ENCODE results near the gene EMX1. TPM values are rescaled to one million over a fixed set of nuclear protein-coding genes. Genes with fewer than 3 reads are reported as not detected.

EMX1 gene
- total RNA-seq, 2 experiments from 2014 or later, result not detected

DNA sequence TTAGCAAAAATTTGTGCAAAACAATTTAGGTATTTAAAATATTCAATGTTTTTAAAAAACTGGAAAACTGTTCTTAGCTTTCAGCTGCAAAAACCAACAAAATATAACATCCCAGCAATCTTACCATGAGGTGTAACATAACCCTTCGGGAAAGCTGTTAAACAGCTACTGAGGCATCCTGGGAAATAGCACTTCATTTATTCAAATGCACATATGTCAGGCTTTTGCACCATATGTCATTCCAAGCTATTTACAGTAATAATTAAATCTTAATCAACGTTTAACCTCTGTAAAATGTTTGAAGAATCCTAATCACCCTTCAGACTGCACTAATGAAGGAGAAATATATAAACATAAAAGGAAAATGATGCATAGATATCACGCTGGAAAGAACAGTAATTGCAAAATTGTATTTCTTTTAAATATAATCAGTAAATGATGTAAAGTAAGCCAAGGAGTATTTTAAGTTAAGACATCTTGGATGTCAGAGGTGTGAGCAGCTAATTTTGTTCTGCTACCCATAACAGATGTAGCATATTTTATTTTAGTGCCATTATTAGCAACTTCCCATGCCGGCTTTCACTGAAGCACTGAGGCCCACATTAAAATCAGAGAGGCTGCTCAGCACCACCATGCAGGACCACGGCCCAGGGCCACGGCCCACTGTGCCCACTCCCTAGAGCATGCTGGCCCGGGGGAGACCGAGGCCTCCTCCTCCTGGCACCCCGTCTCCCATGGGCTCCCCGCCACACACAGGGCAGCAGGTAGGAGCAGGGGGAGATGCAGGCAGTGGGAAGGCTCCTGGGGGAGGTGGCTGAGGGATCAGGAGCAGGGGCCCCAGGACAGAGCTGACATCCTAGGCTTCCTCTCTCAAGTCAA is 30.9 kb downstream of the EMX1 start:
- Mint-ChIP-seq H3K27ac (no peak overlapping the region), H3K4me1 (peaks cover 9% of the 10 kb centered on the region), H3K9me3 (no peaks in the 10 kb centered on the region), H3K27me3 (no peaks in the 10 kb centered on the region), H3K36me3 (no peaks in the 10 kb centered on the region), H3K4me3 (no peak overlapping the region)
- POLR2A ChIA-PET, result no interaction called here
- DNase-seq, result no peak
- no peak for ATAC-seq (ENCODE audit: low read depth)

DNA sequence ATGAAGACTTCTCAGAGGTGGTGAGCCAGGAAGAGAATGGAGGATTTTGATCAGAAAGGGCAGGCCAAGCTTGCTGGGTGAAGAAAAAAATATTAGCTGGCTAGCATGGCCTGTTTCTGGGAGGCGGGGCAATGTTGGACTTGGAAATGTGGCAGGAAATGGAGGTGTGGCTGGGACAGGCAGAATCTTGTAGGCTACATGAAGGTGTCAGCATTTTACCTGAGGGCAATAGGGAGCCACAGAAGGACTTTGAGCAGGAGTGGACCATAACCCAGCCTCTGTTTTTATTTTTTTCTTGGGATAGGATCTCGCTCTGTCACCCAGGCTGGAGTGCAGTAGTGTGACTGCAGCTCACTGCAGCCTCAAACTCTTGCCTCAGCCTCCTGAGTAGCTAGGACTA is 31.7 kb downstream of the EMX1 start:
- no peaks in the 10 kb centered on the region for H3K9me3 Mint-ChIP-seq
- H3K27me3 Mint-ChIP-seq, result no peaks in the 10 kb centered on the region
- H3K36me3 Mint-ChIP-seq, result no peaks in the 10 kb centered on the region
- H3K4me1 Mint-ChIP-seq, result peaks cover 18% of the 10 kb centered on the region
- peak overlapping the region; percentile 12 for H3K27ac Mint-ChIP-seq
- H3K4me3 Mint-ChIP-seq, result no peak overlapping the region
- no peak for ATAC-seq (ENCODE audit: low read depth)
- POLR2A ChIA-PET, result no interaction called here
- DNase-seq, result no peak

DNA sequence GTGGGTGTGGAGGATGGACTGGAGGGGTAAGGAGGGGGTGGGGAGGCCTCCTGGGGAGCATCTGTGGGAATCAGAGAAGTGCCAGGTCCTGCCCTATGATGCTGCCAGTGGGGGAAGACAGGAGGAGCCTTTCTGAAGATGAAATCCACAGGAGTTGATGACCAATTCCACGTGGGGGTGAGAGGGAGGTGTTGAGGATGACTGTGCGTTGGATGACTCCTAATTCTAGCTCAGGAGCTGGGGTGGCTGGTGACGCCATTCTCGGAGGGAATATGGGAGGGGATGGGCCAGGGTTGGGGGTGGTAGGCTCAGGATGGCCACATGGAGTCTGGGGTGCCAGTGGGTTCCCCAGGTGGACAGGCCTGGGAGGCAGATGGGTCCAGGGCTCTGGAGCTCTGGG is 32.3 kb downstream of the EMX1 start:
- POLR2A ChIA-PET, result no interaction called here
- H3K27ac Mint-ChIP-seq, result peak overlapping the region; percentile 47
- DNase-seq (no peak), ATAC-seq (ENCODE audit: low read depth) (no peak)
- no peak overlapping the region for H3K4me3 Mint-ChIP-seq
- no peaks in the 10 kb centered on the region for H3K27me3 Mint-ChIP-seq
- no peaks in the 10 kb centered on the region for H3K9me3 Mint-ChIP-seq
- no peaks in the 10 kb centered on the region for H3K36me3 Mint-ChIP-seq
- H3K4me1 Mint-ChIP-seq, result peaks cover 23% of the 10 kb centered on the region

DNA sequence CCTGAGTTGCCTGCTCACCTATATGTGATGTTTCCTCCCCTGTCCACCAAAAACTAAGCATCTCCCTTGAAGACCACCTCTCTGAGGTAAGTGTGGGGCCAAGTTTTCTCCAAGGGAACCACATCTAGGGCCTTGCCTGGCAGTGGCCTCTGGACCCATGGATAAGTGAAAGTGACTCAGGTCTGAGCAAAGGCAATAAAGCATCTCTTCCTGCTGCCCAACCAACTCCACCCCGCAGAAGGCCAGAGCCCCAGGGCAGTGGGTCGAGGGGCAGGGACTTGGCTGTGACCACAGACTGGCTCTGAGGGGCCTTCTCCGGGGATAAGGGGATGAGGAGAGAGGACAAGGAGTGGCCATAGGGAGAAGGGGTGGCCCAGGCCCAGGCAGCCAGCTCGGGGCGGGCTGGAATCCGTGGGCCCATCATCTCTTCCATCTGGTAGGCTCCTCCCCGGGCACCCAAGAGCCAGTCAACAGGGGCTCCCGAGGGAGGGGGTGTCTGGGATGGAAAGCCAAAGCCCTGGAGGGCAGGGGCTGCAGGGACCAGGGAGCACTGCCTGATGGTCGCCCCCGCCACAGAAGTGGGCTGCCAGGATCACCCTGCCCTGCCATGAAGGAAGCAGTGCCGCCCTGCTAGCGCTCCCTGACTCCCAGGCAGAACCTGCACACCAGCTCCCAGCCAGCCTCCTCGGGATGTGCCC is 33.4 kb downstream of the EMX1 start:
- DNase-seq (no peak), ATAC-seq (ENCODE audit: low read depth) (no peak)
- Mint-ChIP-seq H3K27me3 (no peaks in the 10 kb centered on the region), H3K4me1 (peaks cover 28% of the 10 kb centered on the region), H3K9me3 (no peaks in the 10 kb centered on the region), H3K36me3 (no peaks in the 10 kb centered on the region), H3K4me3 (no peak overlapping the region), H3K27ac (no peak overlapping the region)
- POLR2A ChIA-PET, result no interaction called here

DNA sequence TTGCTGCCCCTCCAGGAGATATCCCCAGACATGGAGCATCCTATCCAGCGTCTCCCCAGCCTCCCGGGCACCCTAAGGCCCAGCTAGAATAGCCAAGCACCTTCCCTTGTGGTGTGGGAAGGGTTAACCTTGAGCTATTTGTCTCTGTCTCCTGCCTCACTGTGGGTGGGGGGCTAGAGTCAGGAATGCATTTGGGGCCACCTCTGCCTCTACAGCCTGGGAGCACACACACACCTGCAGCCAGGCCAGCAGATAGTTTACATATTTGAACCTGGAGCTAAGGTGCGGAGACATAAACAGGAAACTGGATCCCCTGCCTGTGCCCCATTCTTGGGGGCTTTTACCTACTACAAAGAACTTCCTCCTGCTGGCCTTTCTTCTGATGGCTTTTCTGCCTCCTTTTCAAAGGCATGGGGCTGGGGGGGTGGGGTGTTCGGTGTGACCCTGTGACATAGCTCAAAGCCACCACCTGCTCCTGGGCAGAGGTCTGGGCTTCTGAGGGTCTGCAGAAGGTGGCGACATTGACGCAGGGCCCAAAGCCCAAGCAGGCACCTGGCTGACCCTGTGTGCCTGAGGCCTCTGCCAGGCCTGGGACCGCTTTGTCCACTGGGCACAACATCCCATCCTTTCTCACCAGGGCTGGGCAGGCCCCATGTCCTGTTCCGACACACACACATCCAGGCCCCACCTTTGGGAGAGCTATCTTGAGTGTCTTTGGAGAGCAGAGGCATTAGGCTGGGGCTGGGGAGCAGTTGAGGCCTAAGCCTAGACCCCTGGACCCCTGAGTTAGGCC is 34.2 kb downstream of the EMX1 start:
- Mint-ChIP-seq H3K9me3 (no peaks in the 10 kb centered on the region), H3K27ac (peak overlapping the region; percentile 7), H3K36me3 (no peaks in the 10 kb centered on the region), H3K4me3 (no peak overlapping the region), H3K4me1 (peaks cover 28% of the 10 kb centered on the region), H3K27me3 (no peaks in the 10 kb centered on the region)
- POLR2A ChIA-PET, result no interaction called here
- DNase-seq, result no peak
- ATAC-seq (ENCODE audit: low read depth), result no peak

DNA sequence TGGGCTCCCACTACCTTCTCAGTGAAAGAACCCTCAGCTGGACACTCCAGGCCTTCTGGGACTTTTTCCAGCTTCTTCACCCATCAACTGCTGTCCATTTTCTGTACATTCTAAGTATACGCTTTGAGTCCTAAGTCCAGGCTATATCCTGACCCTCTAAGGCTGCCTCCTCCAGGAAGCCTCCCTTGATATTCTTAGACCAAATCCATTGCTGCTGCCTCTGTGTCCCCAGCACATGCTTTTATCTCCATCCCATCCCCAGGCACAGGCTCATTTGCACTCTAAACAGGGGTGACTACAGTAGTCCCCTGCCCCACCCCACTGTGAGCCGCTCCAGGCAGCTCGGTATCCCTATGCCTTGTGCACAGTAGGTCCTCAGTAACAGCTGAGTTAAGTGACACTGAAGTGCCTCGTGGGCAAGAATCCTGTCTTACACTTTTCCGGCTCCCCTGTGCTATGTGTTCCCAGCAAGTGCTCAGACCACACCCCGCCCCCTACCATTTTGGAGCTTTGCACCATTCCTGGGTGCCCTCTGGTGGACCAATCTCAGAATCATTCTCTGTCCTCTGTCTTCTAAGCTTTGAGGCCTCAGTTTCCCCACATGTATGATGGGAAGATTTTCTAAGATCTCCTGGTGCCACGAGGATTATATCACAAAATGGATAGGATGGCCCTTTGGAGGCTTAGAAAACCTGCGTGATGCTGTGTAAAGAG is 34.9 kb downstream of the EMX1 start:
- Mint-ChIP-seq H3K27me3 (no peaks in the 10 kb centered on the region), H3K4me1 (peaks cover 30% of the 10 kb centered on the region), H3K36me3 (peaks cover 5% of the 10 kb centered on the region), H3K4me3 (no peak overlapping the region), H3K9me3 (no peaks in the 10 kb centered on the region), H3K27ac (peak overlapping the region; percentile 10)
- no peak for DNase-seq
- POLR2A ChIA-PET, result no interaction called here
- ATAC-seq (ENCODE audit: low read depth), result no peak

DNA sequence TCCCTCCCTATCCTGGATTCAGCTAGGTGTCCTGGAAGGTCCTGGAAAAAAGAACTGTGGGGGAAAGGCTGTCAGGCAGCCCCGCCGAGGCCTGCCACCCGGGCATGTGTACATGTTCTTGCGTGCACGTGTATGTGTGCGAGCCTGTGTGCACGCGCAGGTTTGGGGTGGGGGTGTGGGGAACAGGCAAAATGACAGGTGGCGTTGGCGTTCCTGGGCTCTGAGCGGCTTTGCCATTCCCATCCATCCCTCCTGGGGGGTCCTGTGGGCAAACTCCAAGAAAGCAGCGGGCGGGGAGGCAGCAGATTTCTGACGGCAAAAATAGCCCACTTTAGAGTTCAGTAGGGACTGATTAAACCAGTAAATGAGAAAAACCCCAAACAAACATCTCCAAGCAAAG is 35.6 kb downstream of the EMX1 start:
- ATAC-seq (ENCODE audit: low read depth), result no peak
- H3K4me3 Mint-ChIP-seq, result peak overlapping the region; percentile 95
- POLR2A ChIA-PET, result interaction anchor here (1.1 to 1.6 kb wide), 2 partner anchors 12 to 60 kb away, joined by 3 to 6 read pairs; no protein-coding TSS in a partner anchor

DNA sequence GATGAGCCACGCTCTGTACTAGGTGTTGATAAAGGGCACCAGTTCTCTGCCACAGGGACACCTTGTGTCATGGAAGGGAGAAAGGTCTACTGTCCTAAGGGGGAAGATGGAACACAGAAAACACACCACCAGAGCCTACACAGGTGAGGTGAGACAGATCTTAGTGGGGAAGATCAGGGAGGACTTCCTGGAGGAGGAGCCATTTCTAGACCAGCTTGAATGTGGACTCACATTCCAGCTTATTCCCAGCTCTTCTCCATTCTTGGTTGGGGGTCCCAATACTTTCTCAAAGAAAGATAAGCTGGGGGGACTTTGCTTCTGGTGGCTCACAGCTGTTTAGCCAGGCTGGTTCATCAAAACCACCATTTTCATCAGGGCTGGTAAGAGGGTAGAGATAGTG is 36.2 kb downstream of the EMX1 start:
- no peaks in the 10 kb centered on the region for H3K9me3 Mint-ChIP-seq
- H3K36me3 Mint-ChIP-seq, result peaks cover 5% of the 10 kb centered on the region
- no peak for ATAC-seq (ENCODE audit: low read depth)
- peak overlapping the region; percentile 95 for H3K4me3 Mint-ChIP-seq
- POLR2A ChIA-PET, result interaction anchor here (0.7 to 1.6 kb wide), 6 partner anchors 9 to 60 kb away, joined by 3 to 7 read pairs (median 3); no protein-coding TSS in a partner anchor
- H3K4me1 Mint-ChIP-seq, result peaks cover 35% of the 10 kb centered on the region
- peak overlapping the region; percentile 98 for H3K27ac Mint-ChIP-seq
- no peak for DNase-seq
- no peaks in the 10 kb centered on the region for H3K27me3 Mint-ChIP-seq

More for the DNA sequence above, 35.6 kb downstream of the EMX1 start:
- Mint-ChIP-seq H3K36me3 (peaks cover 5% of the 10 kb centered on the region), H3K9me3 (no peaks in the 10 kb centered on the region), H3K27me3 (no peaks in the 10 kb centered on the region), H3K27ac (peak overlapping the region; percentile 98), H3K4me1 (peaks cover 32% of the 10 kb centered on the region)
- DNase-seq, result no peak

GRCh38 chr2:72953976-72954375 is 36.7 kb downstream of the EMX1 start:
- POLR2A ChIA-PET, result interaction anchor here (0.7 to 1.6 kb wide), 7 partner anchors 9 to 279 kb away, joined by 3 to 7 read pairs (median 3); partner anchors contain the start of gene PRADC1
- Mint-ChIP-seq H3K4me1 (peaks cover 32% of the 10 kb centered on the region), H3K4me3 (peak overlapping the region; percentile 95), H3K36me3 (peaks cover 5% of the 10 kb centered on the region), H3K27ac (peak overlapping the region; percentile 98), H3K27me3 (no peaks in the 10 kb centered on the region), H3K9me3 (no peaks in the 10 kb centered on the region)
- ATAC-seq (ENCODE audit: low read depth) (peak; percentile 98), DNase-seq (peak; percentile 72)

DNA sequence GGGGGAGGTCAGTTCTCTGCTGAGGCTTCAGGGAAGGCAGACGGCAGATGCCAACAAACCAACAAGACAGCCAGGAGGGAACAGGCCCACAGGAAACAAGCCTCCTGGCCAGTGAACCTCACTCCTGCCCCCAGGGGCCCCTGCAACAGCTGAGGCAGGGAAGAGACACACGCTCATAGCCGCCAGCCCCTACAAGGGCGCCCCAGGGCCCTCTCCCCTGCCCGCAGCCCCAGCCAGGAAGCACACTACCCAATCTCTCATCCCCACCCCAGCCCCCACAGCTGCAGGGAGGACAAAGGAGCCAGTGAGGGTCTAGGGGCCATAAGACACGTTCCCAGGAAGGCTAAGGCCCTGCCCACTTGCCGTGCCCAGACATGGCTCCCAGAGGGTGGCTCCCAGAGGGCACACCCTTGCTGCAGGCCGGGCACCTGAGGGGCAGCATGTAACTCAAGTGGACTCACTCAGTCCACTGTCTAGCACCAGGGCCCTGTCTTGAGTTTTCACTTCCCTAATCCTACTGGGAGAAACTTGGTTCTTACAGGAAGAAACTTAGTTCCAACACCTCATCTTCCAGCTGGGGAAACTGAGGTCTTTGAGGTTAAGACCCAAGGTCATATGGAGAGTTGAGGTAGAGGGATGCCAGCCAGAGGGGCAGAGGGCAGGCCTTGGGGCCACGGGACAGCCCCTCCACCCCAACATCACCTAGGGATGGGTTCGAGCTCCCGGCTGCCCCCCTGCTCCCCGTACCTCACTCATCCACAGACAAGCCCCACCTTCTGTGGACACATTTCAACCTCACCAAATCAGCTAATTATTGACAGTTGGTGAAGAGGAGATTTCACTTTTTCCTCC is 37.3 kb downstream of the EMX1 start:
- H3K27ac Mint-ChIP-seq, result peak overlapping the region; percentile 98
- H3K4me1 Mint-ChIP-seq, result peaks cover 34% of the 10 kb centered on the region
- ATAC-seq (ENCODE audit: low read depth) (peak; percentile 20), DNase-seq (no peak)
- H3K9me3 Mint-ChIP-seq, result no peaks in the 10 kb centered on the region
- POLR2A ChIA-PET, result interaction anchor here (0.7 to 1.6 kb wide), 7 partner anchors 9 to 278 kb away, joined by 3 to 7 read pairs (median 3); partner anchors contain the start of gene PRADC1
- peak overlapping the region; percentile 95 for H3K4me3 Mint-ChIP-seq
- H3K27me3 Mint-ChIP-seq, result no peaks in the 10 kb centered on the region
- H3K36me3 Mint-ChIP-seq, result peaks cover 5% of the 10 kb centered on the region

- POLR2A ChIA-PET, result no interaction called here
- ATAC-seq (ENCODE audit: low read depth), result no peak
- Mint-ChIP-seq H3K27me3 (no peaks in the 10 kb centered on the region), H3K4me1 (peaks cover 34% of the 10 kb centered on the region), H3K36me3 (peaks cover 5% of the 10 kb centered on the region), H3K4me3 (peak overlapping the region; percentile 95), H3K9me3 (no peaks in the 10 kb centered on the region), H3K27ac (peak overlapping the region; percentile 27)
- DNase-seq, result no peak
Measured at GRCh38 chr2:72955228-72956049, 38.1 kb downstream of the EMX1 start.

Data from activated naive CD8-positive, alpha-beta T cell treated with anti-CD3 and anti-CD28 coated beads, Interleukin-2, amount 10 ng/mL, durations not matched to agents 7 days and 5 days (primary cell).